Loucy (cell line): ENCODE data around the gene SYAP1.
A peak's percentile ranks its signal among the peaks of the same experiment; 100 is the strongest.
"Not testable (repeated sequence)": the region's sequence is repeated elsewhere in the genome, so short reads cannot be mapped to it uniquely, and the experiment has no call there.

Source experiments
- H2AFZ ChIP-seq: fragments of 200-600 bp; sonication (generic); 2 replicates; pipeline ENCODE4 v1.6.0; 2016; ENCODE audit warnings: antibody characterized with exemption, mild to moderate bottlenecking, low read length, moderate library complexity
- H3F3A ChIP-seq: fragments of 200-600 bp; 2 replicates; pipeline ENCODE4 v1.6.0; 2016; ENCODE audit warnings: antibody characterized with exemption, low read depth, mild to moderate bottlenecking
- H3K27me3 ChIP-seq: fragments of 200-600 bp; sonication (generic); 2 replicates; pipeline ENCODE4 v1.6.1; 2014; ENCODE audit warnings: low read length, mild to moderate bottlenecking; ENCODE audit not compliant: insufficient read depth, poor library complexity, severe bottlenecking
- H3K36me3 ChIP-seq: fragments of 200-600 bp; sonication (generic); 2 replicates; pipeline ENCODE4 v1.6.1; 2016; ENCODE audit warnings: low read length; ENCODE audit not compliant: insufficient read depth
- H3K4me1 ChIP-seq: fragments of 200-600 bp; sonication (generic); 2 replicates; pipeline ENCODE4 v1.5.1; 2014; ENCODE audit warnings: low read length, mild to moderate bottlenecking; ENCODE audit not compliant: insufficient read depth, poor library complexity, severe bottlenecking
- H3K4me2 ChIP-seq: fragments of 200-600 bp; sonication (generic); 2 replicates; pipeline ENCODE4 v1.6.0; 2014; ENCODE audit warnings: antibody characterized with exemption, low read length, low read depth, mild to moderate bottlenecking; ENCODE audit not compliant: poor library complexity, severe bottlenecking
- H3K4me3 ChIP-seq: fragments of 200-600 bp; sonication (generic); 2 replicates; pipeline ENCODE4 v1.5.1; 2014; ENCODE audit warnings: low read length, mild to moderate bottlenecking, mixed read lengths; ENCODE audit not compliant: poor library complexity, severe bottlenecking
- H3K79me2 ChIP-seq: fragments of 200-600 bp; sonication (generic); 2 replicates; pipeline ENCODE4 v1.6.1; 2014; ENCODE audit warnings: low read length; ENCODE audit not compliant: insufficient read depth
- H3K9ac ChIP-seq: fragments of 200-600 bp; sonication (generic); 2 replicates; pipeline ENCODE4 v1.6.0; 2014; ENCODE audit warnings: mild to moderate bottlenecking, low read depth, low read length, moderate library complexity; ENCODE audit not compliant: poor library complexity, severe bottlenecking
- H3K9me2 ChIP-seq: fragments of 200-600 bp; sonication (generic); replicated peaks from 2 replicates; pipeline ENCODE4 v1.6.1; 2016; ENCODE audit warnings: low read depth, low read length, mixed read lengths
- H3K9me3 ChIP-seq: fragments of 200-600 bp; sonication (generic); 2 replicates; pipeline ENCODE4 v1.6.1; 2014; ENCODE audit warnings: mild to moderate bottlenecking, antibody characterized with exemption, low read length, low read depth; ENCODE audit not compliant: insufficient read depth
- H4K20me1 ChIP-seq: fragments of 200-600 bp; sonication (generic); 2 replicates; pipeline ENCODE4 v1.6.0; 2014; ENCODE audit warnings: antibody characterized with exemption, low read length, mild to moderate bottlenecking; ENCODE audit not compliant: insufficient read depth, poor library complexity, severe bottlenecking
- CTCF ChIP-seq: fragments of 200-600 bp; sonication (generic); conservative IDR thresholded peaks from 2 replicates; pipeline ENCODE4 v1.5.1; 2014; ENCODE audit warnings: mild to moderate bottlenecking, antibody characterized with exemption, low read length
- EZH2phosphoT487 ChIP-seq: fragments of 200-600 bp; IDR thresholded peaks from 2 replicates; pipeline ENCODE4 v1.6.1; 2018; ENCODE audit warnings: antibody characterized with exemption, mild to moderate bottlenecking, moderate library complexity, borderline replicate concordance

SYAP1 gene

GRCh38 chrX:16722481-16722880 is 3.1 kb downstream of the SYAP1 start:
- TF ChIP-seq EZH2phosphoT487 = no peak
- TF ChIP-seq CTCF = no peak
- Histone ChIP-seq H4K20me1 (peaks cover 10% of the 10 kb centered on the region), H3K4me3 (peak overlapping the region; percentile 44), H3K4me2 (peak overlapping the region; percentile 91), H3K4me1 (peaks cover 21% of the 10 kb centered on the region), H3K9me3 (no peaks in the 10 kb centered on the region), H3K9ac (peak overlapping the region; percentile 12), H3F3A (no peaks in the 10 kb centered on the region), H3K36me3 (no peaks in the 10 kb centered on the region), H3K79me2 (peaks cover 37% of the 10 kb centered on the region), H3K27me3 (no peaks in the 10 kb centered on the region), H2AFZ (no peak overlapping the region), H3K9me2 (no peaks in the 10 kb centered on the region)

- peaks cover 33% of the 10 kb centered on the region for H3K79me2 ChIP-seq
- TF ChIP-seq CTCF = no peak
- no peak for TF ChIP-seq EZH2phosphoT487
- no peak overlapping the region for H3K4me2 ChIP-seq
Observed at GRCh38 chrX:16725072-16725471, 5.7 kb downstream of the SYAP1 start.

GRCh38 chrX:16726347-16726988 is 7.1 kb downstream of the SYAP1 start:
- Histone ChIP-seq H4K20me1 (peaks cover 10% of the 10 kb centered on the region), H3K79me2 (peaks cover 19% of the 10 kb centered on the region; the same call in 1 of the 2 replicates), H3K4me1 (peaks cover 15% of the 10 kb centered on the region)
- H3K27me3 ChIP-seq, H3F3A ChIP-seq, H3K36me3 ChIP-seq, H3K9ac ChIP-seq, H2AFZ ChIP-seq, H3K4me2 ChIP-seq, H3K9me2 ChIP-seq, H3K4me3 ChIP-seq, H3K9me3 ChIP-seq: not testable (repeated sequence)

More at GRCh38 chrX:16725072-16725471, 5.7 kb downstream of the SYAP1 start:
- Histone ChIP-seq H3K9ac (no peak overlapping the region), H3K27me3 (no peaks in the 10 kb centered on the region), H3F3A (no peaks in the 10 kb centered on the region), H3K9me2 (no peaks in the 10 kb centered on the region), H2AFZ (no peak overlapping the region), H3K36me3 (no peaks in the 10 kb centered on the region), H3K4me3 (no peak overlapping the region), H4K20me1 (peaks cover 10% of the 10 kb centered on the region), H3K4me1 (peaks cover 15% of the 10 kb centered on the region), H3K9me3 (no peaks in the 10 kb centered on the region)

- peaks cover 10% of the 10 kb centered on the region; the same call in 1 of the 2 replicates for H3K79me2 ChIP-seq
- H3K9me3 ChIP-seq = no peaks in the 10 kb centered on the region
- H3K9ac ChIP-seq = no peak overlapping the region
Observed at GRCh38 chrX:16727637-16728036, 8.2 kb downstream of the SYAP1 start.

More at GRCh38 chrX:16727637-16728036, 8.2 kb downstream of the SYAP1 start:
- Histone ChIP-seq H2AFZ (no peak overlapping the region), H3K4me2 (no peak overlapping the region), H3F3A (no peaks in the 10 kb centered on the region), H3K4me1 (peaks cover 13% of the 10 kb centered on the region), H3K27me3 (no peaks in the 10 kb centered on the region), H4K20me1 (peaks cover 10% of the 10 kb centered on the region), H3K4me3 (no peak overlapping the region), H3K36me3 (no peaks in the 10 kb centered on the region), H3K9me2 (no peaks in the 10 kb centered on the region)
- no peak for TF ChIP-seq EZH2phosphoT487
- TF ChIP-seq CTCF = no peak
